BLaER1 (cell line): ENCODE measurements around the gene LRRC74B.

Source experiments
- H3K27ac ChIP-seq: shearing (Covaris generic); formaldehyde crosslinking; 2 replicates; pipeline ENCODE4 v1.8.1; 2022
- H3K27me3 ChIP-seq: shearing (Covaris generic); formaldehyde crosslinking; 2 replicates; pipeline ENCODE4 v1.8.1; 2022
- H3K36me3 ChIP-seq: shearing (Covaris generic); formaldehyde crosslinking; 2 replicates; pipeline ENCODE4 v1.8.1; 2022
- H3K4me1 ChIP-seq: shearing (Covaris generic); formaldehyde crosslinking; 2 replicates; pipeline ENCODE4 v1.8.1; 2022
- H3K4me2 ChIP-seq: shearing (Covaris generic); formaldehyde crosslinking; 2 replicates; pipeline ENCODE4 v1.8.1; 2022
- H3K4me3 ChIP-seq: shearing (Covaris generic); formaldehyde crosslinking; 2 replicates; pipeline ENCODE4 v1.8.1; 2022
- H3K9ac ChIP-seq: shearing (Covaris generic); formaldehyde crosslinking; 2 replicates; pipeline ENCODE4 v1.8.1; 2022
- H3K9me3 ChIP-seq: shearing (Covaris generic); formaldehyde crosslinking; 2 replicates; pipeline ENCODE4 v1.8.1; 2022
- H4K20me1 ChIP-seq: shearing (Covaris generic); formaldehyde crosslinking; 2 replicates; pipeline ENCODE4 v1.8.1; 2022
- Cebpa-rat ChIP-seq: shearing (Covaris generic); IDR thresholded peaks from 2 replicates; pipeline ENCODE4 v1.8.1; 2022

LRRC74B gene

GRCh38 chr22:21025763-21026755 lies 19.7 kb upstream of the LRRC74B start:
- Histone ChIP-seq H4K20me1 (no peaks in the 10 kb centered on the region), H3K27me3 (peaks cover 4% of the 10 kb centered on the region; the same call in 1 of the 2 replicates), H3K4me1 (peaks cover 7% of the 10 kb centered on the region), H3K4me2 (peak overlapping the region; percentile 28; the same call in 1 of the 2 replicates), H3K9me3 (no peaks in the 10 kb centered on the region), H3K4me3 (no peak overlapping the region), H3K27ac (peak overlapping the region; percentile 30; the same call in 1 of the 2 replicates), H3K36me3 (no peaks in the 10 kb centered on the region), H3K9ac (no peak overlapping the region)
- TF ChIP-seq Cebpa-rat: no peak

GRCh38 chr22:21026783-21027692 lies 18.7 kb upstream of the LRRC74B start:
- Histone ChIP-seq H3K27me3 (peaks cover 14% of the 10 kb centered on the region), H3K36me3 (no peaks in the 10 kb centered on the region), H3K9me3 (no peaks in the 10 kb centered on the region), H3K4me1 (peaks cover 7% of the 10 kb centered on the region), H4K20me1 (no peaks in the 10 kb centered on the region), H3K4me2 (no peak overlapping the region), H3K27ac (no peak overlapping the region), H3K4me3 (no peak overlapping the region), H3K9ac (no peak overlapping the region)
- no peak for TF ChIP-seq Cebpa-rat

GRCh38 chr22:21028277-21029251 lies 17.2 kb upstream of the LRRC74B start:
- Histone ChIP-seq H3K27ac (no peak overlapping the region), H3K4me3 (no peak overlapping the region), H3K36me3 (no peaks in the 10 kb centered on the region), H3K9me3 (no peaks in the 10 kb centered on the region), H3K4me2 (no peak overlapping the region), H3K27me3 (peaks cover 25% of the 10 kb centered on the region), H3K4me1 (peaks cover 10% of the 10 kb centered on the region), H3K9ac (no peak overlapping the region), H4K20me1 (no peaks in the 10 kb centered on the region)
- TF ChIP-seq Cebpa-rat: no peak

DNA sequence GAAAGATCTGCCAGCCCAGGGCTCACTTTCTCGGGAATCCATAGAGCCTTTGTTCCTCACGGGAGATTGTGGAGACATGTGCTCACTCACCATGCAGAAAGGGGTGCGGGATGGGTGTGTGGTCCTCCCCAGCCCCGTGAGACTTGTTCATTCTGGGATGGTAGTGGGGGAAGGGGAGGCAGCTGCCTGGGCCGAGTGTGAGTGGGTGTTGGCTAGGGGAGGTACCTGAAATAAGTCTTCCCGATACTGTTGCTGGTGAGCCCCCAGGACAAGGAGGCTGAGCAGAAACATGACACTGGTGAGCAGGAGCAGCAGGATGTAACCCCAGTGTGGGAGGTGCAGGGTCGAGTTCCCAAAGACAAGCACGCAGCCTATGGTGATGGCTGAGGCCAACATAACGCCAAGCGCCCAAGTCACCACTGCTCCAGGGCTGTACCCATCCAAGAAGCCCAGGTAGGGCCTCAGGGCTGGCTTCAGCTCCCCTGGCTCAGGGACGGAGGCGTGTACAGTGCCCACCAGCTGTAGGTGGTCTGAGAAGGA lies 16.2 kb upstream of the LRRC74B start:
- TF ChIP-seq Cebpa-rat: no peak
- H3K27me3 ChIP-seq: peaks cover 25% of the 10 kb centered on the region
- peaks cover 15% of the 10 kb centered on the region for H3K4me1 ChIP-seq
- H3K27ac ChIP-seq: no peak overlapping the region
- H3K4me3 ChIP-seq: no peak overlapping the region
- H3K4me2 ChIP-seq: no peak overlapping the region
- H3K9ac ChIP-seq: no peak overlapping the region
- no peaks in the 10 kb centered on the region for H4K20me1 ChIP-seq
- H3K9me3 ChIP-seq: no peaks in the 10 kb centered on the region
- no peaks in the 10 kb centered on the region for H3K36me3 ChIP-seq

DNA sequence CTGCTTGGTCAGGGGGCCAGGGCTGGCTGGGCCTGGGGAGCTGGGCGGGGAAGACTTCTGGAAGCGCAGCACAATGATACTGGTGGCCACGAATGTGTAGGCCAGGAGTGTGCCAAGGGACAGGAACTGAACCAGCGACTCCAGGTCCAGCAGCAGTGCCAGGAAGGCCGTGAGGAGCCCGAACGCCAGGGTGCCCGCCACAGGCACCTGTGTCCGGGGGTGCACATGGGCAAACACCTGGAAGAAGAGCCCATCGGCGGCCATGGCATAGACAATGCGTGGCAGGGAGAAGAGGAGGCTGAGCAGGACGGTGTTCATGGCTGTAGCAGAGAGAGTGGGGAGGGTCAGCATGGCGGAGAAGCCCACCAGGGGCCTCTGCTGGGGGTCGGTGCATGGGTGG lies 15.7 kb upstream of the LRRC74B start:
- no peaks in the 10 kb centered on the region for H4K20me1 ChIP-seq
- H3K9me3 ChIP-seq: no peaks in the 10 kb centered on the region
- no peak overlapping the region for H3K4me3 ChIP-seq
- H3K4me1 ChIP-seq: peaks cover 14% of the 10 kb centered on the region
- H3K27me3 ChIP-seq: peaks cover 25% of the 10 kb centered on the region
- no peak overlapping the region for H3K4me2 ChIP-seq
- H3K9ac ChIP-seq: no peak overlapping the region
- H3K36me3 ChIP-seq: no peaks in the 10 kb centered on the region
- TF ChIP-seq Cebpa-rat: no peak
- H3K27ac ChIP-seq: no peak overlapping the region

DNA sequence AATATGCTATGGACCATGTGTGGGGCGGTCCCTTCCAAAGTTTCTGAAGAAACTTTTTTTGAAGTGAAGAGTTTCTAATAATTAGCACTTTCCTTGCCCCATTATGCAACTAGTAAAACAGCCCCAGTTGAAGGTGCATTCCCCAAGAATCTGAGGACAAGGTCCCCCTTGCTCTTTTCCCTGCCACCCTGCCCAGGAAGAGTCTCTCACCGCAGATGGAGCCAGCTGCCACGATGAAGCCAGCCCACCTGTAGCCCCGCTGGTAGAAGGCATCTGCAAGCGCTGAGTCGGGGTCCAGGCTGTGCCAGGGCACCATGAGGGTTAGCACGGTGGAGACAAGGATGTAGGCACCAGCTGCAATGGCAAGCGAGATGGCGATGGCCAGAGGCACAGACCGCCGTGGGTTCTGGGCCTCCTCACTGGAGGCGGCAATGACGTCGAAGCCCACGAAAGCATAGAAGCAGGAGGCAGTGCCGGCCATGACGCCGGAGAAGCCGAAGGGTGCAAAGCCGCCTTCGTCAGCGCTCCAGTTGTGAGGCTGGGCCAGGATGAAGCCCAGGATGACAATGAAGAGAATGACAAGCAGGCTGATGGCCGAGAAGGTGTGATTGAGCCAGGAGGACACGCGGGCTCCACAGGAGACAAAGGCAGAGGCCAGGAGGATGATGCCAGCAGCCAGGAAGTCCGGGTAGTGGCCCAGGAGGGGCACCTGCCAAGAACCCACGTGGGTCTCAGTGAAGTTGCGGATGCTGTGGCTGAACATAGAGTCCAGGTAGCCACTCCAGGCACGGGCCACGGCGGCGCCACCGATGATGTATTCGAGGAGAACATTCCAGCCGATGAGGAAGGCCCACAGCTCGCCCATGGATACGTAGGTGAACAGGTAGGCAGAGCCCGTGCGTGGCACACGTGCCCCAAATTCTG lies 14.9 kb upstream of the LRRC74B start:
- TF ChIP-seq Cebpa-rat: no peak
- peaks cover 8% of the 10 kb centered on the region for H3K4me1 ChIP-seq
- H3K36me3 ChIP-seq: no peaks in the 10 kb centered on the region
- peaks cover 25% of the 10 kb centered on the region for H3K27me3 ChIP-seq
- H3K27ac ChIP-seq: no peak overlapping the region
- H3K9me3 ChIP-seq: no peaks in the 10 kb centered on the region
- H3K4me2 ChIP-seq: no peak overlapping the region
- no peaks in the 10 kb centered on the region for H4K20me1 ChIP-seq
- H3K4me3 ChIP-seq: no peak overlapping the region
- H3K9ac ChIP-seq: no peak overlapping the region

GRCh38 chr22:21031545-21032036 lies 14.2 kb upstream of the LRRC74B start:
- Histone ChIP-seq H3K27ac (no peak overlapping the region), H3K9ac (no peak overlapping the region), H3K9me3 (no peaks in the 10 kb centered on the region), H4K20me1 (no peaks in the 10 kb centered on the region), H3K4me3 (no peak overlapping the region), H3K4me1 (peaks cover 8% of the 10 kb centered on the region), H3K36me3 (no peaks in the 10 kb centered on the region), H3K27me3 (peaks cover 25% of the 10 kb centered on the region), H3K4me2 (no peak overlapping the region)
- no peak for TF ChIP-seq Cebpa-rat
